Stimulated activated CD8-positive, alpha-beta memory T cell treated with anti-CD3 and anti-CD28 coated beads, Interleukin-12 subunit alpha, Interleukin-12 subunit beta, amount 100 ng/mL, for 1 hour (primary cell): Measurements from ENCODE around the gene ZCCHC2.
A peak's percentile ranks its signal among the peaks of the same experiment; 100 is the strongest.

ENCODE experiments used
- DNase-seq: peaks from one replicate; pipeline ENCODE4 v3.0.0-alpha.2; 2020; ENCODE audit warnings: low read depth

Gene ZCCHC2

GRCh38 chr18:62578980-62579511 lies 56.2 kb downstream of the ZCCHC2 start:
- DNase-seq: no peak

GRCh38 chr18:62583376-62583775 lies 60.6 kb downstream of the ZCCHC2 start:
- DNase-seq: no peak

- peak; percentile 74 for DNase-seq
Observed at GRCh38 chr18:62584241-62585120, 61.7 kb downstream of the ZCCHC2 start.

- no peak for DNase-seq
Observed at GRCh38 chr18:62585274-62586150, 62.7 kb downstream of the ZCCHC2 start.

GRCh38 chr18:62586151-62586774 lies 63.4 kb downstream of the ZCCHC2 start:
- DNase-seq: peak; percentile 18

- DNase-seq: no peak
Observed at GRCh38 chr18:62586781-62587487, 64.1 kb downstream of the ZCCHC2 start.

GRCh38 chr18:62587689-62588088 lies 64.9 kb downstream of the ZCCHC2 start:
- DNase-seq: no peak

GRCh38 chr18:62588217-62588616 lies 65.4 kb downstream of the ZCCHC2 start:
- no peak for DNase-seq

- DNase-seq: no peak
Observed at GRCh38 chr18:62590799-62591590, 68.2 kb downstream of the ZCCHC2 start.

- no peak for DNase-seq
Observed at GRCh38 chr18:62596145-62597005, 73.5 kb downstream of the ZCCHC2 start.

GRCh38 chr18:62601871-62602270 lies 79.0 kb downstream of the ZCCHC2 start:
- no peak for DNase-seq

GRCh38 chr18:62602706-62603105 lies 79.9 kb downstream of the ZCCHC2 start:
- DNase-seq: no peak

- no peak for DNase-seq
Observed at GRCh38 chr18:62603211-62603610, 80.4 kb downstream of the ZCCHC2 start.

GRCh38 chr18:62603979-62604378 lies 81.2 kb downstream of the ZCCHC2 start:
- no peak for DNase-seq

GRCh38 chr18:62605685-62606084 lies 82.9 kb downstream of the ZCCHC2 start:
- DNase-seq: no peak

GRCh38 chr18:62606106-62606505 lies 83.3 kb downstream of the ZCCHC2 start:
- no peak for DNase-seq

- no peak for DNase-seq
Observed at GRCh38 chr18:62607302-62607701, 84.5 kb downstream of the ZCCHC2 start.

GRCh38 chr18:62607708-62608428 lies 85.0 kb downstream of the ZCCHC2 start:
- DNase-seq: no peak

GRCh38 chr18:62609764-62610163 lies 86.9 kb downstream of the ZCCHC2 start:
- no peak for DNase-seq
